ENCODE measurements around the gene MAD1L1.

DNA sequence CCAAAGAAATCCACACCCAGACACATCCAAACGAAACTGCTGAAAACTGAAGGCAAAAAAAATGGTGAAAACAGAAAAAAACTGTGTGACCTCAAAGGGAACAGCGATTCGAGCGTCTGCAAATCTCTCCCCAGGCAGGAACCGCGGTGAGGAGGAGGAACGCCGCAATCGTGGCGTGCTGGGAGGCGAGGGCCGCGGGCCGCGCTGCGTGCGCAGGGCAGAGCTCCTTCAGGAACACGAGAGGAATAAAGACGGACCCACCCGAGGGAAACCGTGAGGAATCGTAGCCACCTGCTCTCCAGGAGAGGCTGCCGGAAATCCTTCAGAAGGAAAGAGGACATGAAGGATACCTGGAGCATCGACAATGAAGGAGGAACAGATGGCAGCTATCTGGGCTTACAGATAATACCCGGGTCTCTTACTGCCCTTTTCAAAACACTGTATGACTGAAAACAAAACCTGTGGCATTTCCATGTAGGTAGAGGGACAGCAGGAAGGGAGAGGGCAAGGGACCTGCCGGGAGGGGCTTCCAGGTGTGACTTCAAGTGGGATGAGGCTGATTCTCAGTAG is 266.0 kb downstream of the MAD1L1 start:
- TF ChIP-seq, protein P1, sequence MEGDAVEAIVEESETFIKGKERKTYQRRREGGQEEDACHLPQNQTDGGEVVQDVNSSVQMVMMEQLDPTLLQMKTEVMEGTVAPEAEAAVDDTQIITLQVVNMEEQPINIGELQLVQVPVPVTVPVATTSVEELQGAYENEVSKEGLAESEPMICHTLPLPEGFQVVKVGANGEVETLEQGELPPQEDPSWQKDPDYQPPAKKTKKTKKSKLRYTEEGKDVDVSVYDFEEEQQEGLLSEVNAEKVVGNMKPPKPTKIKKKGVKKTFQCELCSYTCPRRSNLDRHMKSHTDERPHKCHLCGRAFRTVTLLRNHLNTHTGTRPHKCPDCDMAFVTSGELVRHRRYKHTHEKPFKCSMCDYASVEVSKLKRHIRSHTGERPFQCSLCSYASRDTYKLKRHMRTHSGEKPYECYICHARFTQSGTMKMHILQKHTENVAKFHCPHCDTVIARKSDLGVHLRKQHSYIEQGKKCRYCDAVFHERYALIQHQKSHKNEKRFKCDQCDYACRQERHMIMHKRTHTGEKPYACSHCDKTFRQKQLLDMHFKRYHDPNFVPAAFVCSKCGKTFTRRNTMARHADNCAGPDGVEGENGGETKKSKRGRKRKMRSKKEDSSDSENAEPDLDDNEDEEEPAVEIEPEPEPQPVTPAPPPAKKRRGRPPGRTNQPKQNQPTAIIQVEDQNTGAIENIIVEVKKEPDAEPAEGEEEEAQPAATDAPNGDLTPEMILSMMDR (IDR thresholded peaks at IDR 0.05), result no peak
- no peak for TF ChIP-seq POLR2A (IDR thresholded peaks at IDR 0.05)
